ENCODE measurements around the gene EPHA4.

DNA sequence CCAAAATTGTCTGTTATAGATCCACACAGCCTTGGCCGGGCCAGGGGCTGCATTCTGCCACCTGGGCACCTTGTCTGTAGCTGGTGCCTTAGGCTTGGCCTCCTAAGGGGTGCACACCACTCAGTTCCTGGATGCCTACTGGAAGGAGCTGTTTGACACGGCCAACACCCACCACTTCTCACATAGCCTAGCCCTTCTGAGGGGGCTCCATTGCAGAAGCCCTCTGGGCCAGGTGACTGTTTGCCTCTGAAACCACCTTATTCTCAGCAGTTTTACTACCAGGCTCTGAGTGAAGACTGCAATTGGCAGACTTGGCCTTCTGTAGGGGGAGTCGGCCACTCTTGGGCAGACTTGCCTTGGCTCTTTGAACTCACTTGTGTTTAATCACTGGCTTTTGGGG lies 39.5 kb downstream of the EPHA4 start:
- TF ChIP-seq, protein P1, sequence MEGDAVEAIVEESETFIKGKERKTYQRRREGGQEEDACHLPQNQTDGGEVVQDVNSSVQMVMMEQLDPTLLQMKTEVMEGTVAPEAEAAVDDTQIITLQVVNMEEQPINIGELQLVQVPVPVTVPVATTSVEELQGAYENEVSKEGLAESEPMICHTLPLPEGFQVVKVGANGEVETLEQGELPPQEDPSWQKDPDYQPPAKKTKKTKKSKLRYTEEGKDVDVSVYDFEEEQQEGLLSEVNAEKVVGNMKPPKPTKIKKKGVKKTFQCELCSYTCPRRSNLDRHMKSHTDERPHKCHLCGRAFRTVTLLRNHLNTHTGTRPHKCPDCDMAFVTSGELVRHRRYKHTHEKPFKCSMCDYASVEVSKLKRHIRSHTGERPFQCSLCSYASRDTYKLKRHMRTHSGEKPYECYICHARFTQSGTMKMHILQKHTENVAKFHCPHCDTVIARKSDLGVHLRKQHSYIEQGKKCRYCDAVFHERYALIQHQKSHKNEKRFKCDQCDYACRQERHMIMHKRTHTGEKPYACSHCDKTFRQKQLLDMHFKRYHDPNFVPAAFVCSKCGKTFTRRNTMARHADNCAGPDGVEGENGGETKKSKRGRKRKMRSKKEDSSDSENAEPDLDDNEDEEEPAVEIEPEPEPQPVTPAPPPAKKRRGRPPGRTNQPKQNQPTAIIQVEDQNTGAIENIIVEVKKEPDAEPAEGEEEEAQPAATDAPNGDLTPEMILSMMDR (IDR thresholded peaks at IDR 0.05; ENCODE audit: insufficient read depth, low read depth, low read length) = no peak
- no peak for TF ChIP-seq EZH2 (IDR thresholded peaks at IDR 0.05; ENCODE audit: insufficient read depth, low read length)
